Islet of Langerhans (tissue), 1 donor: ENCODE data around the gene CCNG1.
"Not testable (repeated sequence)": the region's sequence is repeated elsewhere in the genome, so short reads cannot be mapped to it uniquely, and the experiment has no call there.

ENCODE experiments used
- FAIRE-seq: peaks from one replicate; lab custom pipeline; 2011; peaks lifted over from hg19 to GRCh38; lab: Jason Lieb, UNC

CCNG1 gene, protein sequence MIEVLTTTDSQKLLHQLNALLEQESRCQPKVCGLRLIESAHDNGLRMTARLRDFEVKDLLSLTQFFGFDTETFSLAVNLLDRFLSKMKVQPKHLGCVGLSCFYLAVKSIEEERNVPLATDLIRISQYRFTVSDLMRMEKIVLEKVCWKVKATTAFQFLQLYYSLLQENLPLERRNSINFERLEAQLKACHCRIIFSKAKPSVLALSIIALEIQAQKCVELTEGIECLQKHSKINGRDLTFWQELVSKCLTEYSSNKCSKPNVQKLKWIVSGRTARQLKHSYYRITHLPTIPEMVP

DNA sequence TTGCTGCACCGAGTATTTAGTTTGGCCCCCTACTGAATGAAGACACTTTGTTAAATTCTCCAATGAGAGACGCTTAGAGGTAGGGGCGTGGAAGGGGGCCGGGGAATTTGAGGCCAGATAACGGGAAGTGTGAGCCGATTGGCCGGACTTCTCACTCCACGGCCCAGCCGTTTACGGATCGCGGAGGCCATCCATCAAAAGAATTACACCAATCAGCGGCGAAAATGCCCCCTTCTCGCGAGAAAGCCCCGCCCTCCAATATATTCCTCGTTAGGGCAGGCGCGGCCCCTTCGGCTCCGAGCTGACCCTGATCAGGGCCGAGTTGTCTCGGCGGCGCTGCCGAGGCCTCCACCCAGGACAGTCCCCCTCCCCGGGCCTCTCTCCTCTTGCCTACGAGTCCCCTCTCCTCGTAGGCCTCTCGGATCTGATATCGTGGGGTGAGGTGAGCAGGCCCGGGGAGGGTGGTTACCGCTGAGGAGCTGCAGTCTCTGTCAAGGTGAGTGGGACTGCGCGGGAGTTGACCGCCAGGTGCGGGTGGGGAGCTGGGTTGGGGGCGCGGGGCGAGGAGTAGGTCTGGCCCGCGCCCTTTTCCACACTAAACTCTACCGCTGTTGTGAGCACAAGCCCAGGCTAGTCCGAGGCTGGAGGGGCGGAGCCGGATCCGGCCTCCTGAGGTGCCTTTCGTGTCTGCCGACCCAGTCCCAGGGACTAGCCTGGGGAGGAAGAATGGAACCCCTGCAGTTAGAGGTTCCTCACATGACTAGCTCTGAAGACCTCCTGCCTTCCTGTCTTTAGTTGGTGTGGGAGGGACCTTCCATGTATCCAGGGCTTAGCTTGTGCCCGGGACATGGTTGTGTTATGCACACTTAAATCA lies at the start of gene CCNG1:
TSS of gene CCNG1 (plus strand) at position 287 of the 874 bp plus-strand sequence. CDS start 1,662 bp downstream, outside the sequence.
- FAIRE-seq: peak; percentile 97

DNA sequence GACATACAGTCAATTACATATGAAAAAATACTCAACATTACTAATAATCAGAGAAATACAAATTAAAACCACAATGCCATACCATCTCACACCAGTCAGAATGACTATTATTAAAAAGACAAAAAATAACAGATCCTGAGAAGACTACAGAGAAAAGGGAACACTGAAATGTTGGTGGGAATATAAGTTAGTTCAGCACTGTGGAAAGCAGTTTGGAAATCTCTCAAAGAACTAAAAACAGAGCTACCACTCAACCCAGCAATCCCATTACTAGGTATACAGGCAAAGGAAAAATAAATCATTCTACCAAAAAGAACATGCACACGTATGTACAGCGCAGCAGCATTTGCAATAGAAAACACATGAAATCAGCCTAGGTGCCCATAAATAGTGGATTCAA lies 41.6 kb upstream of the CCNG1 start:
- no peak for FAIRE-seq

DNA sequence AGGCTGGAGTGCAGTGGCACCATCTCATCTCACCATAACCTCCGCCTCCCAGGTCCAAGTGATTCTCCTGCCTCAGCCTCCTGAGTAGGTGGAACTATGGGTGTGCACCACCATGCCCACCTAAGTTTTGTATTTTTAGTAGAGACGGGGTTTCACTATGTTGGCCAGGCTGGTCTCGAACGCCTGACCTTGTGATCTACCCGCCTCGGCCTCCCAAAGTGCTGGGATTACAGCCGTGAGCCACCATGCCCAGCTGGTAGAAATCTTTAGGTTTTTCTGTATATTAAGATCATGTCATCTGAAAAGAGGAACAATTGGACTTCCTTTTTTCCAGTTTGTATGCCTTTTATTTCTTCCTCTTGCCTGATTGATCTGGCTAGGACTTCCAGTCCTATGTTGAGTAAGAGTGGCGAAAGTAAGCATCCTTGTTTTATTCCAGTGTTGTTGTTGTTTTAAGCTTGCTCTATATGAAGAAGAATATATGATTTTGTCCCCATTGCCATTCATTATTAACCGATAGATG lies 40.5 kb upstream of the CCNG1 start:
- FAIRE-seq: not testable (repeated sequence)

DNA sequence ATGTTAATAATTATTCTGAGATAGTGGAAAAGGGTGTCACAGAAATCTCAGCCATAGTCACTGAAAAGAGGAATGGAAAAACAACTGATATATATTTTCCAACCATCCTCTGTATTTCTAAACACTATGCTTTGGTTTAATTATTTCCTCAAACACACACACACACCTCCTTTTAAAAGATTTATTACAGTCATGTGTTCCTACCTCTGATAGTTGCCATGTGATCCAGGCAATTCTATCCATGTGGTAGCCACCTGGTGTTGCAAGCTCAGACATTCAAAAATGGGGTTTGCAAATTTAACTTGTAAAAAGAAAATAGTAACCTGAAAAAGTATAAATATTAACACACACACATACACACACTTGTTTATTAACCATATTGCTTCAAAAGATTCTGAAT lies 40.0 kb upstream of the CCNG1 start:
- FAIRE-seq: no peak

DNA sequence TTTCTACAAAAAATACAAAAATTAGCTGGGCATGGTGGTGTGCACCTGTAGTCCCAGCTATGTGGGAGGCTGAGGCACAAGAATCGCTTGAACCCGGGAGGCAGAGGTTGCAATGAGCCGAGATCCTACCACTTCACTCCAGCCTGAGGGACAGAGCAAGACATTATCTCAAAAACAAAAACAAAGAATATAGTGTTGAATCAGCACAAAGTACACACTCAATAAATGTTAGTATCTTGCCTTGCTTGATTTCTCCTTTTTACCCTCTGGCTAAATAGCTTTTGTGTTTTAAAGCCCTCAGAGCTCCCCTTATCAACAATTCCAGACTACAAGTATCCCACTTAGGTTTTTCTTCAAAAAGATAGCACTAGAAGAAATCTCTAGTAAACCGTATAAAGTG lies 37.5 kb upstream of the CCNG1 start:
- no peak for FAIRE-seq

DNA sequence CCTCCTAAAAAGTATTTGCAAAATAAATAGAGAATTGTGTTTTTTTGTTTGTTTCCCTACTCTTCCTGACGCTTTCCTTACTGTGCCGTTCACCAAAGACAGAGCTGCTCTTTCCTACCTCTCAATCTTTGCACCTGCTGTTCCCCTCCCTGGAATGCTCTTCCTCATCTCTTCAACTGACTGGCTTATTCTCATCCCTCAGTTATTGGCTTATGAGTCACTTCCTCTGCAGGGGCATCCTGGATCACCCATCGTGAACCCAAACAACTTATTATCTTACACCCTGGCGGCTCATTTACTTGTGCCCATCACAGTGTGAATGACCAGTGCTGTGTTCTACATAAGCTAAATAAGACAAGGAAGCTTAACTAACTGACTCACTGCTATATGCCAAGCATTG lies 36.1 kb upstream of the CCNG1 start:
- no peak for FAIRE-seq

DNA sequence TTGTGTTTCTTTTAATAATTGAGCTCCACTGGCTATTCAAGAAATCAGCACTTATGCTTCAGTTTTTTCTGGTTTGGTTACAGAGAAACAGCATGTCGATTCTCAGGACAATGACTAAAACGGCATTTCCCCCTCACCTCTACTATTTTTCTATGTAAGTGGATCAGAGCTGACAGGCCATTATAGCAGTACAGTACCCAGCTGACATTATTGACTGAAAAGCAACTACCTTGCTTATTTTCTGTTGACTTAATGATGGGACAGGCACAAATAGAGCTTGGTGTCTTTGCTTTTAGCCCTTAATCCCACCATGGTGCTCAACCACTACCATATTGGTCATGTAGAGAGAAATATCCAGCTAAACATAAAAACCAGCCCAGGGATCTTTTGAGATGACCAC lies 35.4 kb upstream of the CCNG1 start:
- no peak for FAIRE-seq

DNA sequence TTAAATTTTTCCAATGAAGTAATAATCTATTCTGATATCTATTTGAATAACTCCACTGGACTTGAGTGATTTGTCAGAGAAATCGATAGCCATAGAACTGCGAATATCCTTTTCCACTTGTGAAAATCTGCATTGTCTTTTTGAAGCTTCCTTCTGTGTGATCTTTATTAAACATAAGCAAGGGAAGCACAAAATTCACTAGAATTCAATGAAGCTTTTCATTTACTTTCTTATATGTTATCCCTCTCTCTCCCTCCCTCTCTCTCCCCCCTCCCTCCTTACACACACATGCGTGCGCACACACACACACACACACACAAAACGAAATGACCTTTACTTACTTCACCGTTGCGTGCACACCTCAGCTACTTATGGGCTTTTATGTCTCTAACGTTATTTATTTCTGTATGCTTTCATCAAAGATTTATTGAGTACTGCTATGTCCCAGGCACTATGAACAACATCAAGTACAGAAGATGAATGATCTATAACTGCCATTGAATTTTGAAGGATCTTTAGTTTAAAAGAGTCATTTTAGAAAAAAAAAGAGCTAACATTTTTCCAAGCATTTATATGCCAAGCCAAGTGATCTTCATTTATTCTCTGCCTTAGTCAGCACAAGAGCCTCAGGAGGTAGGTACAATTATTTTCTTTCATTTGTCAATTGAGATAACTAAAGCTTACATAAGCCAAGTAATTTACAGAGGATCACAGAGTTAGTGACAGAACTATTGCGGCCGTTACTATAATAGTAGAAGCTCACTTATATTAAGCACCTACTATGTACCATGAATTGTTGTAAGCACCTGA lies 32.8 kb upstream of the CCNG1 start:
- FAIRE-seq: no peak

DNA sequence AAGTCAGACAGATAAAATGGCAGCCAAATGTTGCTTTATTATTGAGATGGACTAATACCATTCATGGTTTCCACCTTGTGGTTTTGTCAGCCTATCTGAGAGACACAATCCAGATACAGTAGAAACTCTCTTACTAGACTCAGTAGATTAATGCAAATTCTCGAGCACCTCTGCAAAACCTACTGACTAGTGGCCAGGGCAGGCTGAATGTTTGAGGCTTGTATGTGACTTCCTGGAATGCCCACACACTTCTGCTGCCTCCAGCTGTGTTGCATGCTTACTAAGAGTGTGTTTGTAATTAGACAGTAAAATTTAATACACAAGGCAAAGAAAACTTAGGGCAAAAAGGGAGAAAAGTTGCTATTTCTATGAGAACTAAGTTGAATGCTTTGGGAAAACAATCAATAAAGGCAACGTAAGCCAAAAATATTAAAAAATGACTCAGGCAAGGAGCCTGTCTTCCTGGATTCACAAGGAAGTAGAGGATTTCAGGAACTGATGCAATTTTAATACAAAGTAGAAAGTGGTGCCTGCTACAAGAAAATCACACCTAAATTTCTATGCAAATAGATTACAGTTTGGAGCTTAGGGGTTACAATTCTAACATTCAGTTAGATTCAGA lies 30.2 kb upstream of the CCNG1 start:
- FAIRE-seq: no peak

DNA sequence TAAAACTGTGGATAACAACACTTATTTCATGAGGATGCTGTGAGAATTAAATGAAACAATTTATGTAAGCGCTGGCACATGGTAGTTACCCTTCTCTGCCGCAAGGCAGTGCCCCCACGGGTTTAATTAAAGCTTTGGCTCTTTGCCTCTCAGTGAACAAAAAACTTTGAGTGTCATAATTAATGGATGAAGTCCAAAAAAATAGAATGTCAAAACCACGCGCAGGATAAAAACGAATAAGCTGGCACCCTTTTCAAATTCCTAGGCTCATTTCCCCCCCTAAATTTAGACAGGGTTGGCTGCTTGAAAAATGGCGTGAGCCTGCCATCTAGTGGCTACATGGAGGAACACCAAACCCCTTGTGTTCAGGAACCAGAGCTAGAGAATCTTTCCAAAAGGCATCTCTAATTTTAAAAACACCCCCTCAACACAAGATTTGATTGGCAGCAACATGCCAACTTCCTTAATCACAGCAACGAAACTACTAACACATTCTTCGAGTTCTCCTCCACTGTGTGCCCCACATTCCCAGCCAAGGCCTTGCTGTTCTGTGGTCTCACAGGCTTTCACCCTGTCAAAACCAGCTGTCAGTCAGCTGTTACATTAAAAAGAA lies 29.0 kb upstream of the CCNG1 start:
- peak; percentile 95 for FAIRE-seq

DNA sequence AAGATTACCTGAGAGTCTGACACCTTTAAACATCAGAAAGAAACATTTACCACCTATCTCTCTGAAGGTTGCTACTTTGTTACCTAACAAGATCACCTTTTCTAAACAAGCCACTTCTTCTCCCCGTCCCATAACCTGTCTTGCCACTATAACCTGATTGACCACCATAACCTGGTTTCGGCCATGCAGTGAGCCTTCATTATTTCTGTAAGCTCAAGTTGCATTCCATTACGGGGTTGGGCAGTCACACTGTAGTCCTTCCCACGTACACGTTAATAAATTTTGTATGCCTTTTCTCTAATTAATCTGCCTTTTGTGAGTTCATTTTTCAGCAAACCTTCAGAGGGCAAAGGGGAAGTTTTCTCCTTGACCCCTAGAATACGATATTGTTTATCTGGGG lies 28.0 kb upstream of the CCNG1 start:
- FAIRE-seq: no peak

DNA sequence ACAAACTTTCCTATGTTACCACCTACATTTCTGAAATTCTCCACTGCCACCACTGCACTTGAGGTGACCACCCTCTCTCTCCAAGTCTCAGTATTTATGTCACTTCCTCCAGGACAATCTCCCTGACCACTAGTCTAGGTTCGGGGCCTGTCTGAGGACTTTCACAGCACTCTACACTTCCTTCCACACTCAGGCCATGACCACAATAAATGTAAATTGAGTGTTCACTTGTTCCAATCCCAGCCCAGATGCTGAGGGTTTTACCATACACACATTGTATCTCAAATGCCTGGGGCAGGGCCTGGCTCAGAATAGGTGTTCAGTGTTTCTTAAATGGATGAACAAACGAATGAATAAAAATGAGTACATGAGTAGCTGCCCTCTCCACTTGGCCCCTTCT lies 26.9 kb upstream of the CCNG1 start:
- no peak for FAIRE-seq

DNA sequence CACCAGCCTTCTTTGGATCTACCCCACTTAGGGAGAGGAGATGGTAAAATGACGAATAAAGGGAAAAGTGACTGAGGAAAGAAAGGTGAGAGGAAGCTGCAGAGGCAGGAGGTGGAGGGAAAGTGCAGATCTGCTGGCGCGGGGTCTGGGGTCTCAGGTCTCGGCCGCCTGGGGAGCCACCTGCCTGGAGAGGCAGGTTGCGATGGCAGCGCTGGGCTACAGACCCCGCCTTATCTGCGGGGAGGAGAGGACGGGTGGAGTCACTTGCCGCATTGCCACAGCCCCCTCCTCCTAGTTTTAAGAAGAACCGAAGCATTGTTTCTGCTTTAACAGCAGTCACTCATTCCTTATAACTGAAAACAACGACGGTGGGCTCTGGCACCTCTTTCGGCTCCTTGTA lies 21.7 kb upstream of the CCNG1 start:
- not testable (repeated sequence) for FAIRE-seq

DNA sequence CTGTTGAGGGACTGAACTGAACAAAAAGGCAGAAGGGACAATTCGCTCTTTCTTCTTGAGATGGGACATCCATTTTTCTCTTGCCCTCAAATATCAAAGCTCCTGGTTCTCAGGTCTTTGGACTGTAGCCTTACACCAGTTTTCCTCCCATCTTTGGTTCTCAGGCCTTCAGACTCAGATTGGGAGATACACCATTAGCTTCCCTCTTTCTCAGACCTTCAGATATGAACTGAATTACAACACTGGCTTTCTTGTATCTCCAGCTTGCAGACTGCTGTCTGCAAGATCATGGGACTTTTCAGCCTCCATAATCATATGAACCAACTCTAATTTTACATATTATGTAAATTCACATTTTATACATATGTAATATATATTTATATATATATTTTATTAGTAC lies 12.6 kb upstream of the CCNG1 start:
- no peak for FAIRE-seq

DNA sequence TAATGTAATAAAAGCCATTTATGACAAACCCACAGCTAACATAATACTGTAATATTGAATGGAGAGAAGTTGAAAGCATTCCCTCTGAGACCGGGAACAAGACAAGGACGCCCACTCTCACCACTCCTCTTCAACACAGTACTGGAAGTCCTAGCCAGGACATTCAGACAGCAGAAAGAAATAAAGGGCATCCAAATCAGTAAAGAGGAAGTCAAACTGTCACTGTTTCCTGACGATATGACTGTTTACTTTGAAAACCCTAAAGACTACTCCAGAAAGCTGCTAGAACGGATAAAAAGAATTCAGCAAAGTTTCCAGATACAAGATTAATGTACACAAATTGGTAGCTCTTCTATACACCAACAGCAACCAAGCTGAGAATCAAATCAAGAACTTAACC lies 11.3 kb upstream of the CCNG1 start:
- not testable (repeated sequence) for FAIRE-seq

DNA sequence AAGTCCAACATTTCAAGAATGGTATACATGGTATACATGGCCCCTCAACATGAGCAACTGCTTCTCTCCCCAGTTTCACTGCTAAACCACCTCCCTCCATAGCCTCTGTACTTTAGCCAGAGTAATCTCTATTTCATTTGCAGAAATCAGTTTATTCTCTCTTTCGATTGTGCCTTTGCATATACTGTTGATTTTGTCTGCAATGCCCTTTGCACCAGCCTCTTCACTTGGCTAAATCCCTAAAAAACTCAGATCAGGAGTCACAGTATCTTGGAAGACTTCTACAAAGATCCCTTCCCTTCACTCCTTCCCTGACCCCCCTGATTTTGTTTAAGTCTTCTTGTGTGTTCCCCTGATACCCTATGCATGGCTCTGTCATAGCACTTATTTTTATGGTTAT lies 4.9 kb upstream of the CCNG1 start:
- FAIRE-seq: no peak

DNA sequence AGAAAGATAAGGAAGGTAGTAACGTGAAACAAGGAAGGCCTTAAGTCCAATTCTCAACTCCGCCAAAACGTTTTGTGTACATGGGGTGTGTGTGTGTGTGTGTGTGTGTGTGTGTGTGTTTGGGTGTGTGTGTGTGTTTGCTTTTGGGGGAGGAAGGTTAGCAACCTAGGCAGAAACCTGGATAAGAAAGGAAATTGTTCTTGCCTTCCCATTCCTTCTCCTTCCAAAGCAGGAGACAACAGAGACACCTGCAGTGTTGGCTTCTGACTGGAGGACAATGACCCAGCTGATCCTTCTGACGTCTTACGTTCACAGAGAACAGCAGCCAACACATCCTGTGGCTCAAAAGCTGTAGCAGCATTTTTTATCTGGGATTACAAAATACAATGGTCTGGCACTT lies 4.1 kb upstream of the CCNG1 start:
- no peak for FAIRE-seq

DNA sequence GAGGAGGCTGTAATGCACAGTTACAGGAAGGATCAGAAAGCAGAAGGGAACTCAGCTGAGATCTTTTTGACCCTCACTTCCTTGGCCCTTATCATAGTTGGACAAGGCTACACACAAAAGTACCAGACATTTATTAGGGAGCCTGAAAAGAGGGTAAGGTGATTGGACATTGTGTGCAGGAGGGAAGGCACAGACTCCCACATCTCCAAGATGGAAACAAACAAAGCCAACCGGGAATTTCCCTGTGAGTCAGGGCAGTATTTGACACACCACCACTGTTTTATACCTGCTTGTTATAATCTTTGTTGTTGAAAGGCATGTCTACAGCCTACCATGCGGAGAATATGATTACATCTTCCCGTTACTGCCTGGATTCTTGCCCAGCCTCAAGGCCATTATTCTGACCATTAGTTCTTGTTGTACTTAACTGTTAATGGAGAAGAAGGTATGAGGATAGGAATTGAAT lies 3.0 kb upstream of the CCNG1 start:
- no peak for FAIRE-seq

DNA sequence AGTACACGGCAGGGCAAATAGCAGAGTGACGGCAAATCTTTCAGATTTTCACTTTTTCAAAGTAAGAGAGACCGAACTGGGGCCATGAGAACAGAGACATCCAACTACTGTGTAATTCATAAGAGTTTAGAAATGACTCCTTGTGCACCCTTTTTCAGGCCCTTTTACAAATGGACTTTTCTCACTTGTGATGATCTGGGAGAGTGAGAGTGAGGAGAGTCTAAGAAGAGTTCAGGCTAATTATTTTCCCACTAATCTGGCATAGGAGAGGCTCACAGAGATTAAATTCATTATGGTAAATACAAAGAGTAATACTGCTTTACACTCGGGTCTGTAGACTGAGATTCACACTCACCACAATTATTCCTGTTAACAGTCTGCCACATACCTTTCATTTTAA lies 880 bp upstream of the CCNG1 start:
- FAIRE-seq: no peak

DNA sequence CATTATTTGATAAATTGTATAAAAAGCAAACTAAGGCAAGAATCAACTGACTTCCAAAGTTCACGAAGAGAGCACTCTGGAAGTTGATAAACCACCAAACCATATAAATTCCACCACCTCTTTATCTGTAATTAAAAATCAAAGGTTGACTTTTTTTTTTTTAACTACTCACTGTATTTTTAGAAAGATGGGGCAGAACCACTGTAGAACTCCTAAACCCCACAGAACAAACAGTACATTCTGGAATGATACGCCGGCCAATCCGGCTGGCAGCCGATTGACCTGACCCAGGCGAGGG lies 435 bp upstream of the CCNG1 start:
- no peak for FAIRE-seq

DNA sequence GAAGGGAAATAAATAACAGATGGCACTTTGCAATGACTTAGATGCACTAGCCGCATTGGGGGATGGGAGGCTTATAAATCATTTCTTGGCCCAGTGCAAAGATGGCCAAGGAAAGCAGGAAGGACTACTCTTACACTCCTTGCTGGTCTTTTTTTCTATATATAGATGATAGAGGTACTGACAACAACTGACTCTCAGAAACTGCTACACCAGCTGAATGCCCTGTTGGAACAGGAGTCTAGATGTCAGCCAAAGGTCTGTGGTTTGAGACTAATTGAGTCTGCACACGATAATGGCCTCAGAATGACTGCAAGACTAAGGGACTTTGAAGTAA lies 1.7 kb downstream of the CCNG1 start:
- FAIRE-seq: no peak

DNA sequence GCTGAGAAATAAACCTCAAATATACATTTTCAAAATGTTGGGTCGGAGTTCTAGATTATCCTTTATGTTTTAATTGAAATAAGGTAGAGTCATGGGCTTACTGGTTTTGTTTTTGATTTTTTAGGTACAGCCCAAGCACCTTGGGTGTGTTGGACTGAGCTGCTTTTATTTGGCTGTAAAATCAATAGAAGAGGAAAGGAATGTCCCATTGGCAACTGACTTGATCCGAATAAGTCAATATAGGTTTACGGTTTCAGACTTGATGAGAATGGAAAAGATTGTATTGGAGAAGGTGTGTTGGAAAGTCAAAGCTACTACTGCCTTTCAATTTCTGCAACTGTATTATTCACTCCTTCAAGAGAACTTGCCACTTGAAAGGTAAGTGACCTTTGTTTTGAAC lies 3.6 kb downstream of the CCNG1 start:
- FAIRE-seq: no peak
